Measurements from ENCODE around the gene DLK2. TPM values are rescaled to one million over a fixed set of nuclear protein-coding genes. Genes with fewer than 3 reads are reported as not detected.
"Not testable (repeated sequence)": the region's sequence is repeated elsewhere in the genome, so short reads cannot be mapped to it uniquely, and the experiment has no call there.

The DLK2 gene
- total RNA-seq, 2 experiments from 2014 or later, result 0.78 to 0.93 TPM

DNA sequence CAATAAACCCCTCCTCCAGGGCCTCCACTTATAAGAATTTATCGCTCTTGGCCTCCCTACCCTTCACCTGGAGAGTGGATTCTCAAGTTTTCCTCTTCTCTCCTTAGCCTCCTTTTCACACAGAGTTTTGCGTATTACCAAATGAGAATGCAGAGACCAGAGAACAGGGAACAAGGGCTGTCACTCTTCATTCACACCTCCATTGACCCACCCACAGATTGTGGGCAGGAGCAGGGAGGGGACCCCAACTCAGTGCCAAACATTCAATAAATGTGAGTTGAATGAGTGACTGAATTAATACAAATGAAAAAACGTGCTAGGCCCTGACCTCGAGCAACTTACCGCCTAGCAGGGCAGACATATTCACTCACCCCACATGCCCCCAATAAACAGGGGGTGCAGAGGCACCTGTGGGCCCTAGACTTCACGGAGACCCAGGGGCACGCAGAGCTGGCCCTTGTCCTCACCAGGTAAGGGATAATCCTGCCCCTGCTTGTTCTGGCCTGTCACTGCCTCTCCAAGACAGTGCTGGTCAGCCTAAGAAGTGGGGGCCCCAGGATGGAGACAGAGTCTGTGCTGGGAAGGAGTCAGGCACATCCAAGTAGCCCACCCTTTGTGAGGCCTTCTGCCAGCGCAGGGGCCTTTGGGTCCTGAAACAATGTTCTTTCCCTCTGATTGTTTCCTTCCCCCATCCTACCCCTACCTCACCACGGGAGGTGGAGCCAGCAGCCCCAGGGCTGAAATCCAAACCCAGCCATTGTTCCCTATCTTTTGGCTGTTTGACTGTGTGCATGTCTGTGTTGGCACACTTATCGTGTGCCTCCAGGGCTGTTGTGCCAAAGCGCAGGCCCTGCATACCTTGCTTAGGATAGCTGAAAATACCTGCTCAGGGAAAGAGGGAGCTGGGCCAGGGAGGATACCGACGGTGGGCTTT, 13.7 kb upstream of the DLK2 start:
- H3K4me3 Mint-ChIP-seq, result no peak overlapping the region
- no peak for DNase-seq
- H3K9me3 Mint-ChIP-seq, result no peaks in the 10 kb centered on the region
- no peak overlapping the region for H3K27ac Mint-ChIP-seq
- H3K36me3 Mint-ChIP-seq, result no peaks in the 10 kb centered on the region
- H3K4me1 Mint-ChIP-seq, result no peaks in the 10 kb centered on the region
- peaks cover 27% of the 10 kb centered on the region for H3K27me3 Mint-ChIP-seq

DNA sequence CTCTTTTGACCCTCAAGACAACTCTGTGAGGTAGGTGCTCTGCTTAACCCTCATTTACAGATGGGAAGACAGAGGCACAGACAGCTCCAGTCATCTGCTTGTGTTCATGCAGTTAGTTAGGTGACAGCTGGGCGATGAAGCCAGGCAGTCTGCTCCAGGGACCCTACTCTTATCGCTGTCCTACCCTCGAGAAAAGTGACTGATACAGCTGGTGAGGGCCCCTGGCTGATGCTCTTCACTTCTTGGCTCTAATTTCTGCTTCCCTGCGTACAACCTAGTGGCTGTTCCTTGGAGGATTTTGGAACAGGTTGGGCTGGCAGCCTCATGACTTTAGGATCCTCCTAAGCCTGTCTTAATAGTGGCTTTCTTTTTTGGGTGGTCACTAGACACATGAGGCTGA, 12.9 kb upstream of the DLK2 start:
- no peaks in the 10 kb centered on the region for H3K9me3 Mint-ChIP-seq
- DNase-seq, result no peak
- no peaks in the 10 kb centered on the region for H3K4me1 Mint-ChIP-seq
- H3K36me3 Mint-ChIP-seq, result no peaks in the 10 kb centered on the region
- H3K27ac Mint-ChIP-seq, result no peak overlapping the region
- H3K4me3 Mint-ChIP-seq, result no peak overlapping the region
- peaks cover 32% of the 10 kb centered on the region for H3K27me3 Mint-ChIP-seq

DNA sequence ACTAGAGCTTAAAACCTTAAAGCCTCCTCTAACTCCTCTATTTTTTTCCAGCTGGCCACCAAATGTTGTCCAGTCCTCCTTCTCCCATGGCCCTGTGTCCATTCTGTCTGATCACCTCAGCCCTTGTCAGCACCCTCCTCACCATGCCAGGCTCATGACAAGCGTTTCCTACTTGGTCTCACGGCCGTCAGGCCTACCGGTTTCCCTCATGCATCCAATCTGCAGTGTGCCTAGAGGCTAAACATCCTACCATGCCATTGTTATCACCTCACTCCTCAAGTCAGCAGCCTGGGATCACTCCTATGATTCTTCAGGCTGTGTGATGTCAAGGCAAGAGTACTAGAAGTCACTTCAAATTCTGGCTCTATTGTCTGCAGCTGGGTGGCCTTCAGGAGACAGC, 12.4 kb upstream of the DLK2 start:
- Mint-ChIP-seq H3K27me3 (peaks cover 34% of the 10 kb centered on the region), H3K4me1 (no peaks in the 10 kb centered on the region), H3K36me3 (no peaks in the 10 kb centered on the region), H3K4me3 (no peak overlapping the region), H3K27ac (no peak overlapping the region), H3K9me3 (no peaks in the 10 kb centered on the region)
- DNase-seq, result no peak

DNA sequence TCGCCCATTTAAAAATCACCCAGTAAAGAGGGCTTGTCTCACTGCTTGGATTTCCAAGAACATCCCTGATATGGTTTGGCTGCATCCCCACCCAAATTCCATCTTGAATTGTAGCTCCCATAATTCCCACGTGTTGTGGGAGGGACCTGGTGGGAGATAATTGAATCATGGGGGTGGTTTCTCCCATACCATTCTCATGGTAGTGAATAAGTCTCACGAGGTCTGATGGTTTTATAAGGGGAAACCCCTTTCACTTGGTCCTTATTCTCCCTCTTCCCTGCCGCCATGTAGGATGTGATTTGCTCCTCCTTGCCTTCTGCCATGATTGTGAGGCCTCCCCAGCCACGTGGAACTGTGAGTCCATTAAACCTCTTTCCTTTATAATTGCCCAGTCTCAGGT, 11.9 kb upstream of the DLK2 start:
- H3K9me3 Mint-ChIP-seq, H3K36me3 Mint-ChIP-seq, H3K4me1 Mint-ChIP-seq, DNase-seq, H3K4me3 Mint-ChIP-seq, H3K27ac Mint-ChIP-seq: not testable (repeated sequence)
- peaks cover 36% of the 10 kb centered on the region for H3K27me3 Mint-ChIP-seq

DNA sequence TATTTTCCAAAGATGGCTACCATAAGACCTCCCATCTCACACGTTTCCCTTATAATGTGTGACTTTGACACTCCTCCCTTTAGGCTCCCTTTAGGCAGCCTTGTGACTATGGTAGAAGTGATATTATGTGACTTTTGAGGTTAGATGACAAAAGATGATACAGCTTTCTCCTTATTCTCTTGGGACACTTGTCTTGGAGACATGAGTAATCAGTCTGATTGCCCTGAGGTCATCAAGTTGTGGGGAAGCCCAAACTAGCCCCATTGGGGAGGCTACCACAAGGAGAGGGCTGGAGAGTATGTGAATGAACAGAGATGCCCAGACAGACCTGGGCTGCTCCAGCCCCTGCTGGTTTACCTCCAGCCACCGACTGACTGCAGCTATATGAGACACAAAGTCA, 10.6 kb upstream of the DLK2 start:
- Mint-ChIP-seq H3K36me3 (no peaks in the 10 kb centered on the region), H3K27ac (no peak overlapping the region), H3K9me3 (no peaks in the 10 kb centered on the region), H3K27me3 (peaks cover 37% of the 10 kb centered on the region), H3K4me3 (no peak overlapping the region), H3K4me1 (no peaks in the 10 kb centered on the region)
- DNase-seq, result no peak

DNA sequence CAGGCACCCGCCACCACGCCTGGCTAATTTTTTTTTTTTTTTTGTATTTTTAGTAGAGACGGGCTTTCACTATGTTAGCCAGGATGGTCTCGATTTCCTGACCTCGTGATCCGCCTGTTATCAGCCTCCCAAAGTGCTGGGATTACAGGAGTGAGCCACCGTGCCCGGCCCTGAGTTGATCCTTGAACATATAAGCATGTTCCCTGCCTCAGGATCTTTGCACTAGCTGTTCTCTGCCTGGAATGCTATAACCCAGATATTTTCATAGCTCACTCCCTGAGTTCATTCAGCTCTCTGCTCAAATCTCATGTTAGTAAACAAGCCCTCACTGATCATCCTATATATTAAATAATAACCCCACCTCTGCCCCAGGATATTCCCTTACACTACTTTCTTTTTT, 9.0 kb upstream of the DLK2 start:
- Mint-ChIP-seq H3K27me3 (peaks cover 29% of the 10 kb centered on the region), H3K36me3 (no peaks in the 10 kb centered on the region), H3K4me1 (no peaks in the 10 kb centered on the region), H3K27ac (no peak overlapping the region), H3K4me3 (no peak overlapping the region), H3K9me3 (no peaks in the 10 kb centered on the region)
- no peak for DNase-seq

DNA sequence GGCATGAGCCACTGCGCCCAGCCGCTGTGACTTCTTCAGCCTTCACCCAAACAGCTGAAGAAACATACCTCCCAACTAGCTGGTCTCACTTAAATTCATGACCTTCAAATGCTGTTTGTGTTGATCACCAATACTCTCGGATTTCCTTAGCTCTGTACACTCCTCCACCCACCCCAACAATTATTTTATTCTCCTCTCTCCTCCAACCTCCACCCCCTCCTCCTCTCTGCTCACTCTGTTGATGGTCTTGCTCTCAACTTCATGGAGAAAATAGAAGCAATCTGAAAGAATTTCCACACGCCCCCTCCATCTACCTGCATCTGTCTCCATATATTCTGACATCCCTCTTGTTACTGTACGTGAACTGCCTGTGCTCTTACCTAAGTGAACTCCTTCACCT, 6.6 kb upstream of the DLK2 start:
- Mint-ChIP-seq H3K9me3 (peaks cover 1% of the 10 kb centered on the region), H3K27me3 (peaks cover 23% of the 10 kb centered on the region), H3K4me1 (peaks cover under 1% of the 10 kb centered on the region), H3K27ac (no peak overlapping the region), H3K4me3 (no peak overlapping the region), H3K36me3 (peaks cover under 1% of the 10 kb centered on the region)
- DNase-seq, result no peak

DNA sequence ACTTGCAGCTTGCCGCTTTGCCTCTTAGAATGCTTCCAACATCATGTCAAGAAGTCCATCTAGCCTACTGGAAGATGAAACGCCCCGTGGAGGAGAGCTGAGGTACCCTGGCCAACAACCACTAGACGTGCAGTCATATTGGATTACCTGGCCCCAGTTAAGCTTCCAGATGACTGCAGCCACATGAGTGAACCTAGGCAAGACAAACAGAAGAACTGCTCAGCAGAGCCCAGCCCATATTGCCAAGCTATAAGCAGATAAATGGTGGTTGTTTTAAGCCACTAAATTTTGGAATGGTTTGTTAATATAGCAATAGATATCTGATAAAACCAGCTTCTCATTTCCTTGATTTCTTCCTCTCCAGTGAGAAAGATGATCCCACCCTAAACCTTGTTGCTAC, 4.7 kb upstream of the DLK2 start:
- peaks cover 8% of the 10 kb centered on the region for H3K4me1 Mint-ChIP-seq
- H3K4me3 Mint-ChIP-seq, result no peak overlapping the region
- H3K9me3 Mint-ChIP-seq, result peaks cover 6% of the 10 kb centered on the region
- peaks cover 3% of the 10 kb centered on the region for H3K36me3 Mint-ChIP-seq
- DNase-seq, result no peak
- no peak overlapping the region for H3K27ac Mint-ChIP-seq
- peaks cover 34% of the 10 kb centered on the region for H3K27me3 Mint-ChIP-seq

DNA sequence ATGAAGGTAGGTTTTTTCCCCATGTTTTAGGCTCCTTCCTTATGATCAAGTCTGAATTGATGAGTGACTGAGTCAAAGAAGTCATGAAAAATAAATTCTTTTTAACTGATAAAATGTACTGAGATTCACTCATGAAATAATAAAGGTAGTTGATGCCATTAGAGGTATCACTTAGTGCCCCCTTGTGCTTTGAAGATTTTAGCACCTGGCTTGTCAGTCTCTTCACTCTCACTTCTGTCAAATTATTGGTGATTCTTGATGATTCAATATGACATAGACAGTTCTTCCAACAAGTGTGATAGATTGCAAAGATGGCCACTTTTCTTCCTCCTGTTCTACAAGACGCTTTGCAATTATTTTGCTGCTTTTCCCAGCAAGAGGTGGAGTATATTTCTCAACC, 4.2 kb upstream of the DLK2 start:
- peaks cover 8% of the 10 kb centered on the region for H3K4me1 Mint-ChIP-seq
- no peak overlapping the region for H3K4me3 Mint-ChIP-seq
- peaks cover 34% of the 10 kb centered on the region for H3K27me3 Mint-ChIP-seq
- peaks cover 6% of the 10 kb centered on the region for H3K9me3 Mint-ChIP-seq
- no peak overlapping the region for H3K27ac Mint-ChIP-seq
- no peak for DNase-seq
- H3K36me3 Mint-ChIP-seq, result peaks cover 3% of the 10 kb centered on the region

DNA sequence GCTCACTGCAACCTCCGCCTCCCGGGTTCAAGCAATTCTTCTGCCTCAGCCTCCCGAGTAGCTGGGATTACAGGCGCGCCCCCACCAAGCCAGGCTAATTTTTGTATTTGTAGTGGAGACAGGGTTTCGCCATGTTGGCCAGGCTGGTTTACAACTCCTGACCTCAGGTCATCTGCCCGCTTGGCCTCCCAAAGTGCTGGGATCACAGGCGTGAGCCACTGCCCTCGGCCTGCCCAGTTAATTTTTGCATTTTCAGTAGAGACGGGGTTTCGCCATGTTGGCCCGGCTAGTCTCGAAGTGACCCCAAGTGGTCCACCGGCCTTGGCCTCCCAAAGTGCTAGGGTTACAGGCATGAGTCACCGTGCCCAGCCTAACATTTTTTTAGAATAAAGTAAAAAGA, 2.8 kb upstream of the DLK2 start:
- not testable (repeated sequence) for H3K4me3 Mint-ChIP-seq, H3K27ac Mint-ChIP-seq, H3K9me3 Mint-ChIP-seq, H3K4me1 Mint-ChIP-seq, DNase-seq, H3K36me3 Mint-ChIP-seq
- H3K27me3 Mint-ChIP-seq, result peaks cover 26% of the 10 kb centered on the region

DNA sequence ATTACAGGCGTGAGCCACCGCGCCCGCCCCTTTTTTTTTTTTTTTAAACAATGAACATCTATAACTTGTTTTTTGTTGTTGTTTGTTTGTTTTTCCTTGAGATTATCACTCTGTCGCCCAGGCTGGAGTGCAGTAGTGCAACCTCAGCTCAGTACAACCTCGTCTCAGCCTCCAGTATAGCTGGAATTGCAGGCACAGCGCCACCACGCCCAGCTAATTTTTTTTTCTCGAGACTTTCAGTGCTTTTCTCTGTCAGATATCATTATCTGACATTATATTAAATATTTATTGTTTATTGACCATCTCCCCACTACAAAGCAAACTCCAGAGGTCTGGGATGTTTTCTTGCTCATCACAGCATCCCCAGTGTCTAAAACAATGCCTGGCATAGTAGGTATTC, 2.3 kb upstream of the DLK2 start:
- peaks cover 24% of the 10 kb centered on the region for H3K27me3 Mint-ChIP-seq
- peaks cover 3% of the 10 kb centered on the region for H3K36me3 Mint-ChIP-seq
- peaks cover 8% of the 10 kb centered on the region for H3K4me1 Mint-ChIP-seq
- DNase-seq, result no peak
- no peak overlapping the region for H3K4me3 Mint-ChIP-seq
- peaks cover 6% of the 10 kb centered on the region for H3K9me3 Mint-ChIP-seq
- no peak overlapping the region for H3K27ac Mint-ChIP-seq

DNA sequence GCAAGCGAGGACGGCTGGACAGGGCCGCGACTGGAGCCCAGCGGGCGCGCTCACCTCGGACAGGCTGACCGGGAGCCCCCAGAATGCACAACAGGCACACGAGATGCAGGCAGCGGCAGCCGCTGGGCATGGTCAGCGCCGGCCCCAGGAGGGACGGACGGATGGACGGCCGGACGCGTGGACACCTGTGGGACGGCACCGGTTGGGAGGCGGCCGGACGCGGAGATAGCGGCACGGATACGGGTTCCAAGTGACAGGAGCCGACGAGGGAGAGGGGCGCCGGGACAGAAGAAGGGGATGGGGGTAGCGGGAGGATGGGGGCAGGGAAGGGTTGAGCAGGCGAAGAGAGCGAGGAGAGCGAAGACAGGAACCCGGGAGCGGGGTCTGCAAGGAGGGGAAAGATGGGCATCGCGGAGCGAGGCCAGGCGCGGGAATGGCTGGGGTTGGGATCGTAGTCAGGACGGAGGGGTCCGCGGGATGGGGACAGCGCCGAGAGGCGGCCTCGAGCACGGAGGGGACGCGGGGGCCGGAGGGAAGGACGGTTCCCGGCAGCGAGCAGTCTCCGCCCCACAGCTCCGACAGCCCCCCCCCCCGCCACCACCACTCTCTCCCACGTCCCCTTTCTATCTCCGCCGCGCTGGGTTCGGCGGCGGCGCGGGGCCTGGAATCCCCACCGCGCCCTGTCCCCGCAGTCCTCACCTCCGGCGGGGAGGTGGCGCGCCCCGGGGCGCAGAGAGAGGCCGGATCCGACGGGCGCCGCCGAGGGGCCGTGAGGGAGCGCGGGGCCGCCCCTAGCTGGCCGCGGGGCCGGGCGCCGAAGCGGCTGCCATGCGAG, 435 bp downstream of the DLK2 start:
- peaks cover 15% of the 10 kb centered on the region for H3K27me3 Mint-ChIP-seq
- DNase-seq, result peak; percentile 38
- H3K4me3 Mint-ChIP-seq, result peak overlapping the region; percentile 76
- H3K36me3 Mint-ChIP-seq, result peaks cover 3% of the 10 kb centered on the region
- no peak overlapping the region for H3K27ac Mint-ChIP-seq
- H3K9me3 Mint-ChIP-seq, result peaks cover 6% of the 10 kb centered on the region
- peaks cover 8% of the 10 kb centered on the region for H3K4me1 Mint-ChIP-seq

DNA sequence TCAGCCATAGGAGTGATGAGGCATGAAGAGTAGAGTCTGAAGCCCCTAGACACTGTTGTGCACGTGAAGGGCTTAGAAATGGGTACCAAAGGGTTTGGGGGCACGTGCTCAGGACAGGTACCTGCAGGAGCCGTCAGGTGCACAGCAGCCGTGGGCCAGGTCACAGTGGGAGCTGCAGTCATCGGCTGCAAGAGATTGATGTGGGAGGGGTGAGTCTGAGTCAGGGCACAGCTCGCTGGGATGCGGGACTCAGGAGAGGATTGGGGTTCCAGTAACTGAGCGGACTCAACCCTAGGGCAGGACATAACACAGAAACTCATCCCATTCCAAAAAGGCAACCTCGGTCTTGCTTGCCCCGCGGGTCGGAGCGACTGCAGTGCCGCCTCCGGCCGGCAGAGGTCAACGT, 1.1 kb downstream of the DLK2 start:
- Mint-ChIP-seq H3K4me3 (peak overlapping the region; percentile 76), H3K36me3 (peaks cover 3% of the 10 kb centered on the region), H3K4me1 (peaks cover 8% of the 10 kb centered on the region), H3K9me3 (peaks cover 6% of the 10 kb centered on the region), H3K27me3 (peaks cover 15% of the 10 kb centered on the region), H3K27ac (no peak overlapping the region)
- peak; percentile 72 for DNase-seq

DNA sequence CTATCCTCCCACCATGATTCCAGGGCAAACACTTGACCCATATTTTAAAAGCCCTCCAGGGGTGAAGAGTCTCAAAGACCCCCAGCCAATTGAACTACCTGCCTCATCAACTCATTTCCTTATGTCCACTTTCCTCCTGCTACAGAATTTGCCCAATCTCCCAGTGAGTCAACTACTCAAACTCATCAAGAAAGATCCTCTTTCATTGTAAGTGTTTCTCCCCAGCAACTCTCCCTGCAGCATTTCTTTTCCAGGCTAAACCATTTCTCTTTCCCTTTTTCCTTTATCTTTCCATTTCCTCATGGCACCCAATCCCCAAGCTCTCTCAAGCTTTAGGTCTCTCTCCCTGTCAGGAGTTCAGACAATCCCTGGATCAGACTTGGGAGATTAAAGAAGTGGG, 1.5 kb downstream of the DLK2 start:
- Mint-ChIP-seq H3K9me3 (peaks cover 6% of the 10 kb centered on the region), H3K27ac (no peak overlapping the region), H3K27me3 (peaks cover 15% of the 10 kb centered on the region), H3K4me3 (peak overlapping the region; percentile 76), H3K4me1 (peaks cover 8% of the 10 kb centered on the region), H3K36me3 (peaks cover 5% of the 10 kb centered on the region)
- no peak for DNase-seq

DNA sequence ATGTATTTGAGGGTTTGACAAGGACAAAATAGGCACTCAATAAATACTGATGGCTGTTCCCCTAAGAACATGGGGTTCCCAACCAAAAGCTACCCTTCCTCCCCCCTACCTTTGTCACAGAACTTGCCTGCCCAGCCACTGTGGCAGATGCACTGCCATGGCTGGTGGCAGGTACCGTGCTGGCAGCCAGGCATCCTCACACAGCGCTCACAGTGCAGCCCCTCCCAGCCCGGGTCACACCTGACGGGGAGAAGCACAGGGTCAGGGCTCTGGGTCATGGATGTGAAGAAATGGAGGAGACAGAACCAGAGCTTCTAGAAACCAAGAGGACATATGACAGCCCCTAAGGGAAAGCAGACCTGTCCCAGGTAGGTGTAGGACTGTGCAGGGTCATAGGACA, 2.5 kb downstream of the DLK2 start:
- no peak overlapping the region for H3K4me3 Mint-ChIP-seq
- H3K36me3 Mint-ChIP-seq, result peaks cover 5% of the 10 kb centered on the region

More for the DNA sequence above, 2.5 kb downstream of the DLK2 start:
- H3K27ac Mint-ChIP-seq, result no peak overlapping the region
- peaks cover 8% of the 10 kb centered on the region for H3K4me1 Mint-ChIP-seq
- no peak for DNase-seq
- H3K9me3 Mint-ChIP-seq, result peaks cover 6% of the 10 kb centered on the region
- peaks cover 15% of the 10 kb centered on the region for H3K27me3 Mint-ChIP-seq

Data from activated naive CD8-positive, alpha-beta T cell treated with anti-CD3 and anti-CD28 coated beads for 36 hours (primary cell).